ENCODE results near the gene FOXD1. TPM values are rescaled to one million over a fixed set of nuclear protein-coding genes. Genes with fewer than 3 reads are reported as not detected.

The FOXD1 gene
- total RNA-seq, 3 donors from 2014 or later (not counting 1 experiment from before 2014, with no cell fraction given) = 0.31 to 0.63 (median 0.41) TPM

DNA sequence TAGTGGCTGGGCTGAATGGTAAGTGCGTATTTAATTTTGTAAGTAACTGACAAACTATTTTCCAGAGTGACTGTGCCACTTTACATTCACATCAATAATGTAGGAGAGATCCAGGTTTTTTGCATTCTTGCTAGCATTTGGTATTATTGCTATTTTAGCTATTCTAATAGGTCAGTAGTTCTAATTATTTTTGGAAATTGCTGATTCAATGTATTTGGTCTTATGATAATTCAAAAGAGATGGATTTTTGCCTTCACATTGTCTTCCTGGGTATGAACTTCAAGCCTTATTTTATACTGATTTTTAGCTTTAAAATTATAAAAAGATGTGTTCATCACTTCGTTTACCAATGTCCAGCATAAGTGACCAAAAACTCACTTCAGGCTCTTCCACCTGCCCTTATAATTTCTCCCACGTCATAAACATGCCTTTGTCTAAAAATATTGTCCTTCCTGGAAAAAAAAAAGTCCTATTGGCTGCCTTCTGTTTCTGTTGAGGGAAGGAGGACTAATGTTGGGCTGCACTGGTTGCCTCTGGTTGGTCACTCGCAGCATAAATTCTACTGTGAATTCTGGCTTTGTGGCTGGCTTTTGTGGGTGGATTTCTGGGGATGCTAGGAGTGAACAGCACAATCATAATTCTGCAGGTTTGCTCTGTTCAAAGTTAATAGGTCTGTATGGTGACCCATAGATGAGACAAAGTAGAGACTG lies 15.2 kb downstream of the FOXD1 start:
- Histone ChIP-seq H3K36me3 (ENCODE audit: control insufficient read depth, insufficient read depth, low read length) (no peaks in the 10 kb centered on the region), H3K9me3 (ENCODE audit: control insufficient read depth, insufficient read depth, low read length) (no peaks in the 10 kb centered on the region), H3K4me1 (ENCODE audit: control insufficient read depth, insufficient read depth, low read length) (peaks cover 3% of the 10 kb centered on the region), H3K27me3 (ENCODE audit: control insufficient read depth, insufficient read depth, low read length) (peaks cover 45% of the 10 kb centered on the region), H3K4me3 (ENCODE audit: low read length) (no peak overlapping the region), H3K27ac (ENCODE audit: low read length) (no peak overlapping the region)
- Mint-ChIP-seq H3K36me3 (no peaks in the 10 kb centered on the region), H3K4me3 (no peak overlapping the region), H3K4me1 (peaks cover 5 to 6% of the 10 kb centered on the region in 2 donors), H3K9me3 (no peaks in the 10 kb centered on the region), H3K27me3 (ENCODE audit: low read depth in 2 of 2) (peaks cover 49 to 56% of the 10 kb centered on the region in 2 donors), H3K27ac (no peak overlapping the region)
- DNase-seq (no peak), ATAC-seq (no peak)
- 78% methylated on average over 2 of the region's 4 CpGs for WGBS (ENCODE audit: insufficient coverage)
- intact Hi-C loops (cut with micrococcal nuclease) = no loop called here
- TF ChIP-seq, protein P1, sequence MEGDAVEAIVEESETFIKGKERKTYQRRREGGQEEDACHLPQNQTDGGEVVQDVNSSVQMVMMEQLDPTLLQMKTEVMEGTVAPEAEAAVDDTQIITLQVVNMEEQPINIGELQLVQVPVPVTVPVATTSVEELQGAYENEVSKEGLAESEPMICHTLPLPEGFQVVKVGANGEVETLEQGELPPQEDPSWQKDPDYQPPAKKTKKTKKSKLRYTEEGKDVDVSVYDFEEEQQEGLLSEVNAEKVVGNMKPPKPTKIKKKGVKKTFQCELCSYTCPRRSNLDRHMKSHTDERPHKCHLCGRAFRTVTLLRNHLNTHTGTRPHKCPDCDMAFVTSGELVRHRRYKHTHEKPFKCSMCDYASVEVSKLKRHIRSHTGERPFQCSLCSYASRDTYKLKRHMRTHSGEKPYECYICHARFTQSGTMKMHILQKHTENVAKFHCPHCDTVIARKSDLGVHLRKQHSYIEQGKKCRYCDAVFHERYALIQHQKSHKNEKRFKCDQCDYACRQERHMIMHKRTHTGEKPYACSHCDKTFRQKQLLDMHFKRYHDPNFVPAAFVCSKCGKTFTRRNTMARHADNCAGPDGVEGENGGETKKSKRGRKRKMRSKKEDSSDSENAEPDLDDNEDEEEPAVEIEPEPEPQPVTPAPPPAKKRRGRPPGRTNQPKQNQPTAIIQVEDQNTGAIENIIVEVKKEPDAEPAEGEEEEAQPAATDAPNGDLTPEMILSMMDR (IDR thresholded peaks at IDR 0.05) = no peak

DNA sequence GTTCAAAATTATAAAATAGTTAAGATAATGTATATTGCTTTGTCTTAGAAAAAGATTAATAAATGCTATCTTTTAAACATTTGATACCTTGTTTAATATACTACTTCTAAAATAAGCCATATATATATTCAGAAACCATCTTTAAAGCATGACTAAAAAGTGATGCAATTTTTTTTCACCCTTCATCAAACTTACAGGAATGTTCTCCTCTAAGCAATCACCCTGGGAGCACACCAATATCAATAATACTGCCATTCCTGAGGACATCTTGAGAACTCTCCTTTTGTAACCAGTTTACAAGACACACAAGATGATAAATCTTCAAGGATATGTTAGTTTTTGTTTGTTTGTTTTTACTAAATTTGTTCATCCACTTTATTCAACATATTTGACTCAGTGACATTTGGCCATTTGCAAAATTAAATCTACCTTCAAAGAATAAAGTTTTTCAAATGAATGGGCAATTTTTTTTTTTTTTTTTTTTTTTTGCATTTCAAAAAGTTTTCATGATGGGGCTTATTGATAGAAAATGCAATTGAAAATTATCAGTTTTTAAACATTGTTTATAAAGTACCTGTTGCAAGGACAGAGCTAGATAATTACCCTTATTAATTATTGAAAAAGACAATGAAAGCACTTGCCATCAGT lies 17.2 kb downstream of the FOXD1 start:
- no peak overlapping the region for H3K27ac Mint-ChIP-seq
- no peaks in the 10 kb centered on the region for H3K36me3 Mint-ChIP-seq
- no peak overlapping the region for H3K4me3 Mint-ChIP-seq
- no peaks in the 10 kb centered on the region for H3K9me3 Mint-ChIP-seq
- no peaks in the 10 kb centered on the region for H3K9me3 ChIP-seq (ENCODE audit: control insufficient read depth, insufficient read depth, low read length)
- peaks cover 44 to 76% of the 10 kb centered on the region in 2 donors for H3K27me3 Mint-ChIP-seq (ENCODE audit: low read depth in 2 of 2)
- TF ChIP-seq, protein P1 (IDR thresholded peaks at IDR 0.05) = no peak
- no peaks in the 10 kb centered on the region for H3K4me1 ChIP-seq (ENCODE audit: control insufficient read depth, insufficient read depth, low read length)
- H3K36me3 ChIP-seq (ENCODE audit: control insufficient read depth, insufficient read depth, low read length) = no peaks in the 10 kb centered on the region
- no peaks in the 10 kb centered on the region for H3K4me1 Mint-ChIP-seq
- DNase-seq (no peak), ATAC-seq (no peak)
- intact Hi-C loops (cut with micrococcal nuclease) = no loop called here
- no peak overlapping the region for H3K4me3 ChIP-seq (ENCODE audit: low read length)
- H3K27ac ChIP-seq (ENCODE audit: low read length) = no peak overlapping the region
- H3K27me3 ChIP-seq (ENCODE audit: control insufficient read depth, insufficient read depth, low read length) = peaks cover 33% of the 10 kb centered on the region

- 91% methylated on average over 3 of the region's 3 CpGs for WGBS (ENCODE audit: insufficient coverage)
- H3K9me3 Mint-ChIP-seq = no peaks in the 10 kb centered on the region
- peaks cover under 1% of the 10 kb centered on the region for H3K36me3 Mint-ChIP-seq
- peaks cover 44 to 82% of the 10 kb centered on the region in 2 donors for H3K27me3 Mint-ChIP-seq (ENCODE audit: low read depth in 2 of 2)
- Histone ChIP-seq H3K9me3 (ENCODE audit: control insufficient read depth, insufficient read depth, low read length) (no peaks in the 10 kb centered on the region), H3K36me3 (ENCODE audit: control insufficient read depth, insufficient read depth, low read length) (no peaks in the 10 kb centered on the region), H3K27ac (ENCODE audit: low read length) (no peak overlapping the region), H3K27me3 (ENCODE audit: control insufficient read depth, insufficient read depth, low read length) (peaks cover 17% of the 10 kb centered on the region), H3K4me3 (ENCODE audit: low read length) (no peak overlapping the region), H3K4me1 (ENCODE audit: control insufficient read depth, insufficient read depth, low read length) (no peaks in the 10 kb centered on the region)
- TF ChIP-seq, protein P1 (IDR thresholded peaks at IDR 0.05) = no peak
- intact Hi-C loops (cut with micrococcal nuclease) = no loop called here
- no peak for ATAC-seq
- no peak for DNase-seq
- no peaks in the 10 kb centered on the region for H3K4me1 Mint-ChIP-seq
- no peak overlapping the region for H3K4me3 Mint-ChIP-seq
- H3K27ac Mint-ChIP-seq = no peak overlapping the region
Measured at GRCh38 chr5:73426034-73426433, 22.5 kb downstream of the FOXD1 start.

All from natural killer cell (primary cell).